ENCODE data around the gene IQSEC1.
"Not testable (repeated sequence)": the region's sequence is repeated elsewhere in the genome, so short reads cannot be mapped to it uniquely, and the experiment has no call there.

The IQSEC1 gene

GRCh38 chr3:12892840-12893189 lies 180.4 kb downstream of the IQSEC1 start:
- DNase-seq (ENCODE audit: low read depth): no peak

GRCh38 chr3:12891985-12892839 lies 181.0 kb downstream of the IQSEC1 start:
- DNase-seq (ENCODE audit: low read depth): peak; percentile 37

- DNase-seq (ENCODE audit: low read depth): no peak
These were observed 181.7 kb downstream of the IQSEC1 start for GRCh38 chr3:12891391-12891984.

- no peak for DNase-seq (ENCODE audit: low read depth)
These were observed 182.4 kb downstream of the IQSEC1 start for GRCh38 chr3:12890610-12891390.

- no peak for DNase-seq (ENCODE audit: low read depth)
These were observed 186.5 kb downstream of the IQSEC1 start for GRCh38 chr3:12886736-12887135.

GRCh38 chr3:12886106-12886679 lies 187.0 kb downstream of the IQSEC1 start:
- DNase-seq (ENCODE audit: low read depth): peak; percentile 17

- no peak for DNase-seq (ENCODE audit: low read depth)
These were observed 187.7 kb downstream of the IQSEC1 start for GRCh38 chr3:12885583-12885930.

- no peak for DNase-seq (ENCODE audit: low read depth)
These were observed 188.2 kb downstream of the IQSEC1 start for GRCh38 chr3:12884790-12885582.

GRCh38 chr3:12884186-12884680 lies 189.0 kb downstream of the IQSEC1 start:
- DNase-seq (ENCODE audit: low read depth): no peak

- DNase-seq (ENCODE audit: low read depth): no peak
These were observed 190.6 kb downstream of the IQSEC1 start for GRCh38 chr3:12882336-12883310.

- DNase-seq (ENCODE audit: low read depth): not testable (repeated sequence)
These were observed 191.4 kb downstream of the IQSEC1 start for GRCh38 chr3:12881858-12882257.

GRCh38 chr3:12879191-12879815 lies 193.9 kb downstream of the IQSEC1 start:
- DNase-seq (ENCODE audit: low read depth): no peak

GRCh38 chr3:12878758-12879157 lies 194.5 kb downstream of the IQSEC1 start:
- not testable (repeated sequence) for DNase-seq (ENCODE audit: low read depth)

- DNase-seq (ENCODE audit: low read depth): no peak
These were observed 195.1 kb downstream of the IQSEC1 start for GRCh38 chr3:12878141-12878574.

GRCh38 chr3:12877040-12877439 lies 196.2 kb downstream of the IQSEC1 start:
- no peak for DNase-seq (ENCODE audit: low read depth)

- no peak for DNase-seq (ENCODE audit: low read depth)
These were observed 197.1 kb downstream of the IQSEC1 start for GRCh38 chr3:12875857-12876836.

GRCh38 chr3:12871404-12871983 lies 201.7 kb downstream of the IQSEC1 start:
- DNase-seq (ENCODE audit: low read depth): no peak

GRCh38 chr3:12870942-12871341 lies 202.3 kb downstream of the IQSEC1 start:
- DNase-seq (ENCODE audit: low read depth): no peak

Data from activated T-cell treated with anti-CD3 and anti-CD28 coated beads for 24 hours (primary cell).